NCI-H345 treated with DMSO at 0.1 percent for 48 hours (cell line): ENCODE data around the gene SPATA13.

Source experiments
- DNase-seq: peaks from one replicate; lab custom pipeline; 2025; ENCODE audit not compliant: unreplicated experiment; lab: John Stamatoyannopoulos, UW

SPATA13 gene

DNA sequence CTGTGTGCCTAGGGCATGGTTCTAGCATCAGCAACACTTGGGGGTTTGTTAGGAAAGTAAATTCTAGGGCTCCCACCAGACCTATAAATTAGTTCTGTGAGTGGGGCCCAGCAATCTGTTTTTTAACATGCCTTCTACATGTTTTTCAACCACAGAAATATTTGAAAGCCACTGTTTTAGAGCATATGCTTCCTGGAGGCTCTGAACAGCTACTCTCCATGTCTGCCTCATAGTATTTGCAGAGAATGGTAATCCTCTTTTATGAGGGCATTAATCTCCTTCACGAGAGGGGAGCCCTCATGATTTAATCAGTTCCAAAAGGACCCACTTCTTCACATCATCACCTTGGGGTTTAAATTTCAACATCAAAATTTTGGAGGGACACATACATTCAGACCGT is 6.0 kb downstream of the SPATA13 start:
- no peak for DNase-seq

GRCh38 chr13:24167666-24168391 is 7.3 kb downstream of the SPATA13 start:
- no peak for DNase-seq

DNA sequence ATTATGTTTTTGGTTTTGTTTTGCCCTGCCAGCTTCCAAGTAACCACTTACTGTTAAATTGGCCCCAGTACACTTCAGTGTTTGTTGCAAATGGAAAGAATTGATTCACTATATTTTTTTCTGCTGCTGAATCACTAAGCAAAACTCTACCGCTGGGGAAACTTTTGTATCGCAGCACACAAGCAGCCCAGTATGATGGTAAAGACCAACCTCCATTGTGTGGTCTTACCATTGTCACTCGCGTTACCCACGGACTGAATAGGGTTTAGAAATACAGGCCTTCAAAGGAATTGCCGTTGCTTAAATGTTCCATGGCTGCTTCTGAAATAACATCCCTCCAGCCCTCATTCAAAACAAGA is 7.9 kb downstream of the SPATA13 start:
- DNase-seq = no peak

DNA sequence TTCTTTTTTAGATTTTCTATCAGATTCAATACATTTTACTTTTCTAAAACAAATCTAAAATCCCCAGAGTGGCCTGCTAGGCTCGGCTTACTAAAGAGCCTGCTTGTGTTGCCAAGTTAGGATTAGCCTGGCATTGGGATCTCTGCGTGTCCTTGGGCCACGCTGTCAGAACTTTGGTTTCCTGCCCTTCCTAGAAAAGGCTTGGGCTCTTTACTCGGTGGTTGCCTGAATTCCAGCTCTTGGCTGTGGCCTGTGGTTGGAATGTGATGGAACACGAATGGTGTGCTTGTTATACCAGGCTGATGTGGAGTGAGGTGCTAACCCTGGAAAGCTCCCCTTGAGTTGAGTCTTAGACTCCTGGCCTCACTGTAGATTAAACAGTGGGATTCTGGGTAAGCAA is 8.5 kb downstream of the SPATA13 start:
- DNase-seq = no peak

DNA sequence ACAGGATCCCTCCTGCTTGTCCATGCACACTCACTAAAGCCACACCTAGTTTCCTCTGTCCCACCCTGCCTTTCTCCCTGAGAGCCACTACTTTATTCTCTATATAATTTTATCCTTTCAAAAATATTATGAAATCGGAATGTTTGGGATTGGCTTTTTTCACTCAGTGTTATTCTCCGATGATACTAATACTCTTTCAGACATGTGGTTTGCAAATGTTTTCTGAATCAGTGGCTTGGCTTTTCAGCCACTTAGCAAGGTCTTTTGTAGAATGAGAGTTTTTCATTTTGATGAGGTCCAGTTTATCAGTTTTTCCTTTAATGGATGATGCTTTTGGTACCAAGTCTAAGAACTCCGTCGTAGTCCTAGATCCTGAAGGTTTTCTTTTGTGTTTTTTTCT is 11.6 kb downstream of the SPATA13 start:
- no peak for DNase-seq

- no peak for DNase-seq
Measured at GRCh38 chr13:24173795-24174194, 13.3 kb downstream of the SPATA13 start.

DNA sequence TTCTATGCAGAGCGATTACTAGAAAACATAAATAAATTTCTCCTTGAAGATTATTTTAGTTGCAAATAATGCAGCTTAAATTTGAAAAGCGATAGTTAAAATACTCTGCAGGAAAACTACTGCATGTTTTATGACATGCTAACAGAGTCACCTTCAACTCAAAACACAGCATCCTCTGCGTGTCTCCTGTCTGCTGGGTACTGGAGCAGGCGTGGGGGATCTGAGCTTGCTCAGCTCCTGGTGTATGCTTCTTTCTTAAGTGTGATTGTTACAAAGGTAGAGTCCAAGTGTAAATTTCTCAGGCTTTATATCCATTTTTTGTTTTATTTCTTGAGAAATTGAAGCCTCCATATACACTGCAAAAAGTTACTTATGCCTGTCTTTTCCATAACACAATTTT is 15.3 kb downstream of the SPATA13 start:
- no peak for DNase-seq

- DNase-seq = no peak
Measured at GRCh38 chr13:24176351-24177101, 16.0 kb downstream of the SPATA13 start.

GRCh38 chr13:24178847-24179485 is 18.4 kb downstream of the SPATA13 start:
- no peak for DNase-seq

DNA sequence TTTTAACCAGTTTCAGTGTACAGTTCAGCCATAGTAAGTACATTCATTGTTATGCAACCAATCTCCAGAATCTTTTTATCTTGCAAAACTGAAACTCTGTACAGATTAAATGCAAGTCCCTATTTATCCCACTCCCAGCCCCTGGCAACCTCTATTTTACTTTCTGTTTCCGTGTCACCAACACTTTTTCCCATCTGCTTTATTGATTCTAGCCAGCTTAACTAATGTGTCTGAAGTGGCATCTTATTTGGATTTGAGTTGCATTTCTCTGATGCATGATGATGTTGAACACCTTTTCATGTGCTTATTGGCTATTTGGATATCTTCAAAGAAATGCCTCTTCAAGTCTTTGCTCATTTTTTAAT is 18.9 kb downstream of the SPATA13 start:
- no peak for DNase-seq

DNA sequence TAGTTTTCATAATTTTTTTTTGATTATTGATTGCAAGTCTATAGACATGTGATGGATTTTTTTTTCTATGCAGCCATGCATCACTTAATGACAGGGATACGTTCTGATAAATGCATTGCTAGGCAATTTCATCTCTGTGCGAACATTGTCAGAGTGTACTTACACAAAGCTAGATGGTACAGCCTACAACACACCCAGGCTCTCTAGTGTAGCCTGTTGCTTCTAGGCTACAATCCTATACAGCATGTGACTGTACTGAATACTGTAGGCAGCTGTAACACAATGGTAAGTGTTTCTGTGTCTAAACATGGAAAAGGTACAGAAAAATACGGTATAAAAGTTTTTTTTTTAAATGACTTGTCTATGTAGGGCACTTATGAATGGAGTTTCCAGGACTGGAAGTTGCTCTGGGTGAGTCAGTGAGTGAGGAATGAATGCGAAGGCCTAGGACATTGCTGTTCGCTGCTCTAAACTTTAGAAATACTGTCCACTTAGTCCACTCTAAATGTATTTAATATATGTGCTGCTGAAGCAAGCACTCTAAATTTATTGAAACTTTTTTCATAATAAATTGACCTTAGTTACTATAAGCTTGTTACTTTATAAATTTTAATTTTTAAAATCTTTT is 20.3 kb downstream of the SPATA13 start:
- no peak for DNase-seq

GRCh38 chr13:24181991-24182702 is 21.6 kb downstream of the SPATA13 start:
- no peak for DNase-seq

DNA sequence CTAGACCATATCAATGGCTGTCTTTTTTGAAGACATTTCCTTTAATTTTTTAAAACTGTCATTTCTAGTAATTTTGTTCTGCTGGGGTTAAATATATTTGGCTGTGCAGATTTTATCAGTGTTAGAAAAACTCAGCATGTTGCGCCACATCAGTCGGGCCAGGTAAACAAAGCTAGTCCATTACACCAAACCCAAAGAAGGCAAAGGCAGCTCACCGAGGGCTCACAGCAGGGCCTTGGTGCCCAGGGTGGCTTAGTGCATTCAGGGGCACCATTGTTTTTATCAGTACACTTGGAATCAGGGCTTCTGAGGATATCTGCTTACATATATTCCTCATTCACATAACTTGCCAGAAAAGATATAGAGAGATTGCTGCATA is 22.2 kb downstream of the SPATA13 start:
- no peak for DNase-seq

DNA sequence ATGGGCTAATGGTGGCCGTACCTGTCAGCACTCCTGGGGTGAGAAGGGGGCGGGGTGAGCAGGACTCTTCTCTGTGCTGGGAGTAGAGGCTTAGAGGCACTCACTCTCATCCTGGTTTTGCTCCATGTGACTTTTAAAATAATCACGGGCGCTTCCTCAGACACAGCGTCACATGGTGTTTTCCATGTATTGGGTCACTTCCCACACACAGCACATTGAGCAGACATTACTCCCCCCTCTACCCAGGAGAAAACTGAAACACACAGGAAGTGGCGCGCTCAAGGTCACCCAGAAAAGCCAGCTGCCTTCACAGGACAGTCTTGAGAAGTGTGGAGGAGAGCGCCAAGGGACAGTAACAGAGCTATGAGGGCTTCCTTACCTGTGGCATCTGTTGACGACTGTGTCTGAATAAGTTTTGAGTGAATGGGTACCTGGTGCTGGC is 23.2 kb downstream of the SPATA13 start:
- DNase-seq = no peak

- no peak for DNase-seq
Measured at GRCh38 chr13:24184265-24184841, 23.8 kb downstream of the SPATA13 start.

DNA sequence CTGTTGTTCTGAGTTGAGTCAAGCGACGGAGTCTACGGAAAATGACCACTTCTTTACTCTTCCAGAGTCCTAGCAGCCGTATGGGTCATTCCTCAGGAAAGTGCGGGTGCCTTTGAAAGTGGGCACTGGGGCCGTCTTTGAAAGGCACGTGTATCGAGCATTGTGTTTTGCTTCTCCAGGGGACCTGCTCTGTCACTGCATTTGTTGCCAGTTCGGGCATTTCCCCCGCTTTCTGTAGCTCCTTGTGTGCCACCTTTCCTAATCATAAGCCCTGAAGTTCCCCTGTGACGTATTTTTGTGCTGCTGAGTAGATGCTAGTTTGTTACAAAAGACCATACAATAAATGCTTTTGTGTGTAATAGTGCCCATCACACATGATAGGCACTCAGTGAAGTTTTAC is 24.4 kb downstream of the SPATA13 start:
- DNase-seq = no peak

DNA sequence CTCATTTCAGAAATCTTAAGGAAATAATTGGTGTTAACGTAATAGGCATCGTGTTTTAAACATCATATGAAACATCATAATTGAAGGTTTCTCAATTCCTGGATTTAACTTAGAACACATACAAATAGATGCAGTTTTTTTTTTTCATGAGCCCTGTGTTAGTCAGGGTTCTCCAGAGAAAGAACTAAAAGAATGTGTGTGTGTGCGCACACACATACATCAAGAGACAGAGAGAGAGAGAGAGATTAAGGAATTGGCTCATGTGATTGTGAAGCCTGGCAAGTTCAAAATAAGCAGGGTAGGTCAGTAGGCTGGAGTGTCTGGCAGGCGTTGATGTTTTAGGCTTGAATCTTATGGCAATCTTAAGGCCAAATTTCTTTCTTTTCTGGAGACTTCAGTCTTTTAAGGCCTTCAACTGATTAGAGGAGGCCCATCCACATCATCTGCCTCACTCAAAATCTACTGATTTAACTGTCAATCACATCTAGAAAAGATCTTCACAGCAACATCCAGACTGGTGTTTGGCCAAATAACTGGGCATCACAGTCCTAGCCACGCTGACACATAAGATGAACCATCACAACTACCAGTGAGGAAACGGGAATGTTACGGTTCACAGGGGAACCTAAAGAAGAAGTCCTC is 25.2 kb downstream of the SPATA13 start:
- DNase-seq = no peak

GRCh38 chr13:24187185-24187584 is 26.7 kb downstream of the SPATA13 start:
- no peak for DNase-seq

GRCh38 chr13:24192057-24192810 is 31.7 kb downstream of the SPATA13 start:
- DNase-seq = no peak

GRCh38 chr13:24192811-24193162 is 32.3 kb downstream of the SPATA13 start:
- DNase-seq = no peak
